ENCODE results near the gene SGSM2. TPM values are rescaled to one million over a fixed set of nuclear protein-coding genes. Genes with fewer than 3 reads are reported as not detected.

The SGSM2 gene
- total and polyA plus RNA-seq, 4 donors: 5.5 to 17.5 (median 12.4) TPM

- no peaks in the 10 kb centered on the region for H3K27me3 ChIP-seq (ENCODE audit: control insufficient read depth in 4 of 4, insufficient read depth in 4 of 4, low read length in 3 of 4)
- no peak overlapping the region for H3K4me3 ChIP-seq (ENCODE audit: low read depth in 1 of 3, low read length in 3 of 3)
- H3K4me1 ChIP-seq (ENCODE audit: control insufficient read depth in 4 of 4, insufficient read depth in 4 of 4, low read length in 3 of 4): peaks cover 0 to 2% (median 0%) of the 10 kb centered on the region in 4 donors
- H3K9ac ChIP-seq (ENCODE audit: low read depth in 1 of 2, low read length in 2 of 2): no peak overlapping the region
- H3K36me3 ChIP-seq (ENCODE audit: control insufficient read depth in 4 of 4, insufficient read depth in 3 of 4, low read depth in 1 of 4, low read length in 3 of 4): peaks cover 2 to 21% (median 3%) of the 10 kb centered on the region in 4 donors
- TF ChIP-seq HNF4G (IDR thresholded peaks at IDR 0.05) (no peak), TAF1 (conservative IDR thresholded peaks at IDR 0.05) (no peak), RXRA (IDR thresholded peaks at IDR 0.05) (no peak), HNF4A (conservative IDR thresholded peaks at IDR 0.05) (no peak), NR2F2 (IDR thresholded peaks at IDR 0.05) (no peak), JUND (IDR thresholded peaks at IDR 0.05) (no peak), YY1 (IDR thresholded peaks at IDR 0.05) (no peak), FOXA1 (IDR thresholded peaks at IDR 0.05) (no peak), REST (IDR thresholded peaks at IDR 0.05) (no peak), EGR1 (IDR thresholded peaks at IDR 0.05; ENCODE audit: low read depth in 2 of 2) (no peak), GABPA (IDR thresholded peaks at IDR 0.05 in 1 of 2, conservative IDR thresholded peaks at IDR 0.05 in 1 of 2) (no peak)
- TF ChIP-seq, protein P1, sequence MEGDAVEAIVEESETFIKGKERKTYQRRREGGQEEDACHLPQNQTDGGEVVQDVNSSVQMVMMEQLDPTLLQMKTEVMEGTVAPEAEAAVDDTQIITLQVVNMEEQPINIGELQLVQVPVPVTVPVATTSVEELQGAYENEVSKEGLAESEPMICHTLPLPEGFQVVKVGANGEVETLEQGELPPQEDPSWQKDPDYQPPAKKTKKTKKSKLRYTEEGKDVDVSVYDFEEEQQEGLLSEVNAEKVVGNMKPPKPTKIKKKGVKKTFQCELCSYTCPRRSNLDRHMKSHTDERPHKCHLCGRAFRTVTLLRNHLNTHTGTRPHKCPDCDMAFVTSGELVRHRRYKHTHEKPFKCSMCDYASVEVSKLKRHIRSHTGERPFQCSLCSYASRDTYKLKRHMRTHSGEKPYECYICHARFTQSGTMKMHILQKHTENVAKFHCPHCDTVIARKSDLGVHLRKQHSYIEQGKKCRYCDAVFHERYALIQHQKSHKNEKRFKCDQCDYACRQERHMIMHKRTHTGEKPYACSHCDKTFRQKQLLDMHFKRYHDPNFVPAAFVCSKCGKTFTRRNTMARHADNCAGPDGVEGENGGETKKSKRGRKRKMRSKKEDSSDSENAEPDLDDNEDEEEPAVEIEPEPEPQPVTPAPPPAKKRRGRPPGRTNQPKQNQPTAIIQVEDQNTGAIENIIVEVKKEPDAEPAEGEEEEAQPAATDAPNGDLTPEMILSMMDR (IDR thresholded peaks at IDR 0.05; ENCODE audit: low read depth, low read length, missing input control): no peak
- TF ChIP-seq, protein P2, sequence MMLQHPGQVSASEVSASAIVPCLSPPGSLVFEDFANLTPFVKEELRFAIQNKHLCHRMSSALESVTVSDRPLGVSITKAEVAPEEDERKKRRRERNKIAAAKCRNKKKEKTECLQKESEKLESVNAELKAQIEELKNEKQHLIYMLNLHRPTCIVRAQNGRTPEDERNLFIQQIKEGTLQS (IDR thresholded peaks at IDR 0.05): no peak
- TF ChIP-seq, protein P3, sequence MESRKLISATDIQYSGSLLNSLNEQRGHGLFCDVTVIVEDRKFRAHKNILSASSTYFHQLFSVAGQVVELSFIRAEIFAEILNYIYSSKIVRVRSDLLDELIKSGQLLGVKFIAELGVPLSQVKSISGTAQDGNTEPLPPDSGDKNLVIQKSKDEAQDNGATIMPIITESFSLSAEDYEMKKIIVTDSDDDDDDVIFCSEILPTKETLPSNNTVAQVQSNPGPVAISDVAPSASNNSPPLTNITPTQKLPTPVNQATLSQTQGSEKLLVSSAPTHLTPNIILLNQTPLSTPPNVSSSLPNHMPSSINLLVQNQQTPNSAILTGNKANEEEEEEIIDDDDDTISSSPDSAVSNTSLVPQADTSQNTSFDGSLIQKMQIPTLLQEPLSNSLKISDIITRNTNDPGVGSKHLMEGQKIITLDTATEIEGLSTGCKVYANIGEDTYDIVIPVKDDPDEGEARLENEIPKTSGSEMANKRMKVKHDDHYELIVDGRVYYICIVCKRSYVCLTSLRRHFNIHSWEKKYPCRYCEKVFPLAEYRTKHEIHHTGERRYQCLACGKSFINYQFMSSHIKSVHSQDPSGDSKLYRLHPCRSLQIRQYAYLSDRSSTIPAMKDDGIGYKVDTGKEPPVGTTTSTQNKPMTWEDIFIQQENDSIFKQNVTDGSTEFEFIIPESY (IDR thresholded peaks at IDR 0.05): no peak
- TF ChIP-seq, protein P4, sequence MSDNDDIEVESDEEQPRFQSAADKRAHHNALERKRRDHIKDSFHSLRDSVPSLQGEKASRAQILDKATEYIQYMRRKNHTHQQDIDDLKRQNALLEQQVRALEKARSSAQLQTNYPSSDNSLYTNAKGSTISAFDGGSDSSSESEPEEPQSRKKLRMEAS (IDR thresholded peaks at IDR 0.05): no peak
- no peak for DNase-seq (ENCODE audit: low spot score)
- WGBS: 89% methylated on average over 8 of the region's 8 CpGs
- no peak overlapping the region for H3K27ac ChIP-seq (ENCODE audit: low read depth in 1 of 2, low read length in 2 of 2)
- no peaks in the 10 kb centered on the region for H3K9me3 ChIP-seq (ENCODE audit: control insufficient read depth in 4 of 4, low read length in 3 of 4)
Measured at GRCh38 chr17:2368359-2368758, 31.1 kb downstream of the SGSM2 start.

GRCh38 chr17:2369039-2369438 is 31.7 kb downstream of the SGSM2 start:
- Histone ChIP-seq H3K27me3 (ENCODE audit: control insufficient read depth in 4 of 4, insufficient read depth in 4 of 4, low read length in 3 of 4) (no peaks in the 10 kb centered on the region), H3K27ac (ENCODE audit: low read depth in 1 of 2, low read length in 2 of 2) (no peak overlapping the region), H3K36me3 (ENCODE audit: control insufficient read depth in 4 of 4, insufficient read depth in 3 of 4, low read depth in 1 of 4, low read length in 3 of 4) (peaks cover 2 to 18% (median 4%) of the 10 kb centered on the region in 4 donors), H3K4me3 (ENCODE audit: low read depth in 1 of 3, low read length in 3 of 3) (no peak overlapping the region), H3K9ac (ENCODE audit: low read depth in 1 of 2, low read length in 2 of 2) (no peak overlapping the region), H3K9me3 (ENCODE audit: control insufficient read depth in 4 of 4, low read length in 3 of 4) (no peaks in the 10 kb centered on the region), H3K4me1 (ENCODE audit: control insufficient read depth in 4 of 4, insufficient read depth in 4 of 4, low read length in 3 of 4) (peaks cover 0 to 2% (median 0%) of the 10 kb centered on the region in 4 donors)
- whole genome bisulfite sequencing: 78% methylated on average over 5 of the region's 5 CpGs
- no peak for DNase-seq (ENCODE audit: low spot score)
- TF ChIP-seq, protein P1 (IDR thresholded peaks at IDR 0.05; ENCODE audit: low read depth, low read length, missing input control): no peak
- TF ChIP-seq EGR1 (IDR thresholded peaks at IDR 0.05; ENCODE audit: low read depth in 2 of 2) (no peak), RAD21 (IDR thresholded peaks at IDR 0.05) (no peak), GABPA (IDR thresholded peaks at IDR 0.05 in 1 of 2, conservative IDR thresholded peaks at IDR 0.05 in 1 of 2) (no peak), JUND (IDR thresholded peaks at IDR 0.05) (no peak), NR2F2 (IDR thresholded peaks at IDR 0.05) (no peak), FOXA2 (IDR thresholded peaks at IDR 0.05) (no peak), YY1 (IDR thresholded peaks at IDR 0.05) (no peak), SP1 (IDR thresholded peaks at IDR 0.05) (no peak)
- TF ChIP-seq, protein P2 (IDR thresholded peaks at IDR 0.05): no peak
- TF ChIP-seq, protein P3 (IDR thresholded peaks at IDR 0.05): no peak
- TF ChIP-seq, protein P4 (IDR thresholded peaks at IDR 0.05): no peak

All from liver (tissue), 9 donors.